Erythroblast (primary cell): ENCODE results near the gene FAM83B.

Experiments used
- GATA1 ChIP-seq: IDR thresholded peaks from 2 replicates; pipeline ENCODE4 v1.6.1; 2011; ENCODE audit warnings: low read depth, mild to moderate bottlenecking, control low read depth, low read length, moderate library complexity
- POLR2A ChIP-seq: IDR thresholded peaks from 2 replicates; pipeline ENCODE4 v1.6.1; 2011; ENCODE audit warnings: mild to moderate bottlenecking, low read length

DNA sequence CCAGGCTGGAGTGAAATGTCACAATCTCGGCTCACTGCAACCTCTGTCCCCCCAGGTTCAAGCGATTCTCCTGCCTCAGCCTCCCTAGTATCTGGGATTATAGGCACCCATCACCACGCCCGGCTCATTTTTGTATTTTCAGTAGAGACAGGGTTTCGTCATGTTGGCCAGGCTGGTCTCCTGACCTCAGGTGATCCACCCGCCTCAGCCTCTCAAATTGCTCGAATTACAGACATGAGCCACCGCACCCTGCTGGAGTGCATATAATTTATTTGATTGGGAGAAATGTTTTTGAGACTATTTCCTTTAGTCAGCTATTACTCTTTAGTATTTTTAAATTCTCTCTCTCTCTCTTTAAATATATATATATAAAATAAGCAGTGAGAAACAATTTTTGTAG is 29.8 kb downstream of the FAM83B start:
- no peak for TF ChIP-seq POLR2A
- no peak for TF ChIP-seq GATA1
